HEK293T (cell line): Measurements from ENCODE around the gene CPED1.

Source experiments
- CTCF ChIA-PET: fragments of 350-600 bp; formaldehyde crosslinking; extraction: SDS; loops from one replicate; lab custom pipeline; 2021; ENCODE audit warnings: antibody characterized with exemption, inconsistent platforms; lab: Yijun Ruan, JAX
- POLR2A ChIA-PET: fragments of 350-600 bp; formaldehyde crosslinking; extraction: SDS; loops from one replicate; lab custom pipeline; 2020; ENCODE audit warnings: antibody characterized with exemption, inconsistent platforms; lab: Yijun Ruan, JAX
- DNase-seq: peaks from one replicate; pipeline ENCODE4 v3.0.0; 2012; ENCODE audit warnings: mixed read lengths; ENCODE audit errors: extremely low spot score
- ARNT ChIP-seq: fragments of 450-650 bp; IDR thresholded peaks from 2 replicates; pipeline ENCODE4 v1.6.1; 2017; ENCODE audit warnings: mild to moderate bottlenecking
- BHLHE40 ChIP-seq: fragments of 450-650 bp; IDR thresholded peaks from 2 replicates; pipeline ENCODE4 v1.6.1; 2016; ENCODE audit warnings: mild to moderate bottlenecking, moderate library complexity, borderline replicate concordance
- CTBP1 ChIP-seq: fragments of 450-650 bp; IDR thresholded peaks from 2 replicates; pipeline ENCODE4 v1.6.1; 2016; ENCODE audit warnings: borderline replicate concordance
- ELF4 ChIP-seq: fragments of 450-650 bp; IDR thresholded peaks from 2 replicates; pipeline ENCODE4 v1.6.1; 2017; ENCODE audit warnings: antibody characterized with exemption
- FOXA1 ChIP-seq: fragments of 450-650 bp; IDR thresholded peaks from 2 replicates; pipeline ENCODE4 v1.6.1; 2016; ENCODE audit warnings: mild to moderate bottlenecking
- FOXK2 ChIP-seq: fragments of 450-650 bp; IDR thresholded peaks from 2 replicates; pipeline ENCODE4 v1.6.1; 2016; ENCODE audit warnings: mild to moderate bottlenecking
- FOXM1 ChIP-seq: fragments of 450-650 bp; IDR thresholded peaks from 2 replicates; pipeline ENCODE4 v1.6.1; 2017; ENCODE audit warnings: mild to moderate bottlenecking, borderline replicate concordance
- HDGF ChIP-seq: fragments of 450-650 bp; IDR thresholded peaks from 2 replicates; pipeline ENCODE4 v1.6.1; 2017; ENCODE audit warnings: antibody characterized with exemption, borderline replicate concordance
- L3MBTL2 ChIP-seq: fragments of 450-650 bp; conservative IDR thresholded peaks from 2 replicates; pipeline ENCODE4 v1.6.1; 2016; ENCODE audit warnings: mild to moderate bottlenecking
- LEF1 ChIP-seq: fragments of 450-650 bp; IDR thresholded peaks from 2 replicates; pipeline ENCODE4 v1.6.1; 2017; ENCODE audit warnings: mild to moderate bottlenecking, borderline replicate concordance
- NFRKB ChIP-seq: fragments of 450-650 bp; IDR thresholded peaks from 2 replicates; pipeline ENCODE4 v1.6.1; 2016; ENCODE audit warnings: mild to moderate bottlenecking, moderate library complexity
- PKNOX1 ChIP-seq: fragments of 450-650 bp; IDR thresholded peaks from 2 replicates; pipeline ENCODE4 v1.6.1; 2016
- SP1 ChIP-seq: fragments of 450-650 bp; IDR thresholded peaks from 2 replicates; pipeline ENCODE4 v1.6.1; 2017
- SUZ12 ChIP-seq: fragments of 450-650 bp; IDR thresholded peaks from 2 replicates; pipeline ENCODE4 v1.6.1; 2016; ENCODE audit warnings: mild to moderate bottlenecking
- TARDBP ChIP-seq: fragments of 450-650 bp; IDR thresholded peaks from 2 replicates; pipeline ENCODE4 v1.6.1; 2016
- ZNF384 ChIP-seq: fragments of 450-650 bp; IDR thresholded peaks from 2 replicates; pipeline ENCODE4 v1.6.1; 2016

Gene CPED1

GRCh38 chr7:121107923-121108498, 119.5 kb downstream of the CPED1 start:
- peak; percentile 50 for DNase-seq
- ChIA-PET CTCF (interaction anchor here (0.6 to 2.0 kb wide), 5 partner anchors 9 to 239 kb away, joined by 3 to 6 read pairs (median 3); partner anchors contain the start of gene CPED1), POLR2A (no interaction called here)
- TF ChIP-seq PKNOX1 (no peak), SUZ12 (no peak), SP1 (no peak), FOXK2 (no peak), CTBP1 (no peak), LEF1 (no peak), FOXA1 (no peak), ZNF384 (no peak), L3MBTL2 (no peak), NFRKB (no peak), HDGF (no peak), FOXM1 (no peak), ELF4 (no peak), ARNT (no peak), TARDBP (no peak), BHLHE40 (no peak)

GRCh38 chr7:121109145-121109544, 120.6 kb downstream of the CPED1 start:
- POLR2A ChIA-PET = no interaction called here
- no peak for DNase-seq
- CTCF ChIA-PET = interaction anchor here (2.0 kb wide), 1 partner anchor 120 kb away, joined by 5 read pairs; the partner anchor contains the start of gene CPED1

GRCh38 chr7:121113288-121113687, 124.8 kb downstream of the CPED1 start:
- ChIA-PET CTCF (no interaction called here), POLR2A (interaction anchor here (0.6 kb wide), 1 partner anchor 1772 kb away, joined by 3 read pairs; no protein-coding TSS in a partner anchor)
- TF ChIP-seq L3MBTL2 = no peak
- TF ChIP-seq FOXK2 = no peak
- no peak for TF ChIP-seq NFRKB
- no peak for TF ChIP-seq FOXA1
- no peak for TF ChIP-seq ELF4
- no peak for TF ChIP-seq BHLHE40
- no peak for TF ChIP-seq PKNOX1
- TF ChIP-seq ARNT = no peak
- TF ChIP-seq SUZ12 = no peak
- TF ChIP-seq ZNF384 = no peak
- no peak for TF ChIP-seq LEF1
- no peak for DNase-seq

More at GRCh38 chr7:121109145-121109544, 120.6 kb downstream of the CPED1 start:
- no peak for TF ChIP-seq LEF1
- no peak for TF ChIP-seq NFRKB
- no peak for TF ChIP-seq CTBP1
- TF ChIP-seq FOXA1 = no peak
- no peak for TF ChIP-seq FOXK2
- no peak for TF ChIP-seq ELF4
- no peak for TF ChIP-seq ZNF384
- TF ChIP-seq SUZ12 = no peak
- TF ChIP-seq PKNOX1 = no peak
- TF ChIP-seq BHLHE40 = no peak
- no peak for TF ChIP-seq SP1

GRCh38 chr7:121116396-121116795, 127.9 kb downstream of the CPED1 start:
- POLR2A ChIA-PET = no interaction called here
- CTCF ChIA-PET = interaction anchor here (1.1 kb wide), 1 partner anchor 8 kb away, joined by 3 read pairs; no protein-coding TSS in a partner anchor
- TF ChIP-seq FOXM1 = no peak
- TF ChIP-seq SP1 = no peak
- TF ChIP-seq FOXA1 = no peak
- TF ChIP-seq LEF1 = no peak
- no peak for TF ChIP-seq HDGF
- TF ChIP-seq CTBP1 = no peak
- TF ChIP-seq SUZ12 = no peak
- no peak for TF ChIP-seq ELF4
- TF ChIP-seq ARNT = no peak
- no peak for TF ChIP-seq PKNOX1
- TF ChIP-seq BHLHE40 = no peak
- DNase-seq = no peak

GRCh38 chr7:121119047-121119446, 130.5 kb downstream of the CPED1 start:
- DNase-seq = no peak
- CTCF ChIA-PET = interaction anchor here (0.6 kb wide), 1 partner anchor 253 kb away, joined by 3 read pairs; no protein-coding TSS in a partner anchor
- TF ChIP-seq NFRKB (no peak), FOXM1 (no peak), FOXA1 (no peak), ARNT (no peak), BHLHE40 (no peak), LEF1 (no peak), SUZ12 (no peak), TARDBP (no peak), L3MBTL2 (no peak), CTBP1 (no peak), ZNF384 (no peak), HDGF (no peak), SP1 (no peak), ELF4 (no peak), FOXK2 (no peak)
- POLR2A ChIA-PET = no interaction called here
